HepG2 (cell line): ENCODE data around the gene ACTN1. TPM values are rescaled to one million over a fixed set of nuclear protein-coding genes. Genes with fewer than 3 reads are reported as not detected.

ENCODE experiments used
- ATAC-seq: fragments of 200-7000 bp; cut with Tn5 transposase; 3 replicates; pipeline ENCODE4 v1.9.1; 2020; ENCODE audit warnings: mild to moderate bottlenecking, moderate library complexity
- BruUV-seq: library from RNA; stranded (reverse); fragments of 400-500 nt; replicated peaks from 2 replicates; lab custom pipeline; 2021; lab: Mats Ljungman, UMichigan
- CTCF ChIA-PET: fragments of 300-600 bp; formaldehyde crosslinking; extraction: SDS; loops from one replicate; lab custom pipeline; 2021; ENCODE audit warnings: low total read pairs, inconsistent platforms, low intra/inter-chr PET ratio; lab: Yijun Ruan, JAX
- POLR2A ChIA-PET: fragments of 350-600 bp; sonication (Branson Sonifier 250); formaldehyde crosslinking; loops from one replicate; lab custom pipeline; 2020; ENCODE audit warnings: antibody characterized with exemption, inconsistent platforms; lab: Yijun Ruan, JAX
- DNase-seq: peaks from one replicate; pipeline ENCODE4 v3.0.0-alpha.2; 2015; ENCODE audit warnings: low spot score
- FAIRE-seq: peaks from 3 replicates; lab custom pipeline; 2011; peaks lifted over from hg19 to GRCh38; lab: Jason Lieb, UNC
- H2AFZ ChIP-seq: one replicate; pipeline ENCODE4 v1.6.1; 2011; ENCODE audit warnings: low read length, inconsistent platforms
- H3K27ac ChIP-seq: fragments of 300-600 bp; 3 replicates; pipeline ENCODE4 v1.8.0; 2011; ENCODE audit warnings: mixed run types, mild to moderate bottlenecking, mixed read lengths, low read length, inconsistent platforms; ENCODE audit not compliant: insufficient read depth; ENCODE audit errors: extremely low read length
- H3K27me3 ChIP-seq, 2 experiments: fragments of 200-600 bp in 1 of 2; 2 replicates in 1 of 2; 3 replicates in 1 of 2; pipeline versions ENCODE4 v1.6.0 to v1.8.0; 2011; ENCODE audit warnings: low read length in 2 of 2, mild to moderate bottlenecking in 2 of 2, moderate library complexity in 2 of 2, inconsistent platforms in 1 of 2; ENCODE audit not compliant: insufficient read depth in 2 of 2, control insufficient read depth in 1 of 2
- H3K36me3 ChIP-seq, 2 experiments: fragments of 200-600 bp in 1 of 2; replicated peaks in 1 of 2; 2 replicates in 1 of 2; 3 replicates in 1 of 2; pipeline versions ENCODE4 v1.5.1 to v1.8.0; 2011; ENCODE audit warnings: low read length in 2 of 2, inconsistent platforms in 1 of 2; ENCODE audit not compliant: insufficient read depth in 2 of 2, control insufficient read depth in 1 of 2
- H3K4me1 ChIP-seq: 2 replicates; pipeline ENCODE4 v1.5.1; 2012; ENCODE audit warnings: low read length, inconsistent platforms; ENCODE audit not compliant: insufficient read depth
- H3K4me2 ChIP-seq: 2 replicates; pipeline ENCODE4 v1.6.0; 2011; ENCODE audit warnings: low read depth, low read length, inconsistent platforms
- H3K4me3 ChIP-seq, 3 experiments: fragments of 200-600 bp in 1 of 3; sonication (generic), shearing (Covaris generic) in 1 of 3; replicated peaks in 1 of 3; 2 replicates each; pipeline ENCODE4 v1.5.1; 2011 to 2016; ENCODE audit warnings: low read length in 3 of 3, inconsistent platforms in 2 of 3, low read depth in 2 of 3, mild to moderate bottlenecking in 2 of 3, control low read depth in 1 of 3, mixed read lengths in 1 of 3; ENCODE audit not compliant: insufficient read depth in 1 of 3
- H3K79me2 ChIP-seq: one replicate; pipeline ENCODE4 v1.6.1; 2011; ENCODE audit warnings: low read length, inconsistent platforms; ENCODE audit not compliant: insufficient read depth
- H3K9ac ChIP-seq: 2 replicates; pipeline ENCODE4 v1.6.0; 2011; ENCODE audit warnings: mild to moderate bottlenecking, low read depth, low read length, inconsistent platforms; ENCODE audit not compliant: insufficient read depth
- H3K9me3 ChIP-seq: 2 replicates; pipeline ENCODE4 v1.5.1; 2012; ENCODE audit warnings: mild to moderate bottlenecking, low read length
- H4K20me1 ChIP-seq: 2 replicates; pipeline ENCODE4 v1.6.0; 2011; ENCODE audit warnings: inconsistent platforms, mild to moderate bottlenecking, low read length, moderate library complexity; ENCODE audit not compliant: insufficient read depth
- ARID4A ChIP-seq: sonication (generic); formaldehyde crosslinking; IDR thresholded peaks from 2 replicates; pipeline ENCODE4 v1.5.0; 2020; ENCODE audit warnings: mild to moderate bottlenecking, missing genetic modification reagents, borderline replicate concordance
- ATF7 ChIP-seq, 2 experiments: fragments of 450-650 bp in 1 of 2; sonication (generic) in 1 of 2; formaldehyde crosslinking in 1 of 2; IDR thresholded peaks; 2 replicates each; pipeline versions ENCODE4 v1.4.0 to v1.6.1; 2016 to 2020; ENCODE audit warnings: antibody characterized with exemption in 1 of 2, mild to moderate bottlenecking in 1 of 2, missing genetic modification reagents in 1 of 2
- FOXK2 ChIP-seq: fragments of 450-650 bp; IDR thresholded peaks from 2 replicates; pipeline ENCODE4 v1.6.1; 2016
- TEAD3 ChIP-seq: optimal IDR thresholded peaks from 2 replicates; pipeline ENCODE3; 2016; ENCODE audit warnings: borderline replicate concordance
- WGBS: methylation state at CpG from one replicate; pipeline ENCODE4 v1.1.6; 2017; ENCODE audit warnings: low lambda C conversion rate; 5-methylcytosine and 5-hydroxymethylcytosine counted together
- in situ Hi-C: cut with HindIII; loops from 2 replicates; pipeline ENCODE4 v1.10.0; 2017; ENCODE audit warnings: low pct_unique_long_range_greater_than_20kb; ENCODE audit not compliant: extremely low pct_ligation_motif_present
- intact Hi-C: fragments of 100-400 bp; cut with micrococcal nuclease; formaldehyde crosslinking; loops from one replicate; pipeline ENCODE4 v1.10.0; 2022; ENCODE audit not compliant: unreplicated experiment
- polyA plus RNA-seq, 8 experiments: library from polyadenylated mRNA; depleted of rRNA in 3 of 8; stranded (reverse) in 7 of 8; unstranded in 1 of 8; fragments of >200 nt; fragmentation: Illumina TruSeq in 4 of 8; extraction: Trizol in 4 of 8; gene quantifications; 2 replicates each; pipeline versions ENCODE4 v1.2.1 to v1.2.3, GENCODE V29; 2011 to 2016; ENCODE audit warnings: low read depth in 4 of 8, missing spikeins in 1 of 8, mixed read lengths in 1 of 8; ENCODE audit not compliant: insufficient read depth in 1 of 8
- total RNA-seq, 5 experiments: library from RNA; depleted of rRNA; stranded (reverse); fragments of >200 nt; fragmentation: Illumina TruSeq; extraction: Trizol; gene quantifications; 2 replicates each; pipeline ENCODE4 v1.2.3, GENCODE V29; 2016; ENCODE audit warnings: low read depth in 1 of 5

Gene ACTN1
- total and polyA plus RNA-seq, 2 of the 13 experiments (the other 11 are each of a cell fraction or from before 2014, with no cell fraction given), result 58.6 to 162 TPM

GRCh38 chr14:68982581-68982980 lies 3.5 kb upstream of the ACTN1 start:
- WGBS, result 87% methylated on average over 2 of the region's 2 CpGs
- ChIA-PET POLR2A (no interaction called here), CTCF (no interaction called here)
- in situ Hi-C loops (no loop called here), intact Hi-C loops (no loop called here)
- Histone ChIP-seq H3K4me1 (peaks cover 37% of the 10 kb centered on the region), H2AFZ (no peak overlapping the region), H3K27me3 (no peaks in the 10 kb centered on the region), H3K4me2 (no peak overlapping the region), H3K27ac (no peak overlapping the region), H3K9ac (no peak overlapping the region), H3K4me3 (no peak overlapping the region), H3K9me3 (no peaks in the 10 kb centered on the region), H3K79me2 (peaks cover 8% of the 10 kb centered on the region)
- BruUV-seq, result no TSS peak
- no peak for DNase-seq
- TF ChIP-seq ARID4A (CRISPR knock-in tag) (no peak), TEAD3 (CRISPR knock-in tag) (peak; percentile 71)
- TF ChIP-seq, all 625 proteins: peak for 1
- no peak for FAIRE-seq
- H3K36me3 ChIP-seq, result no peaks in the 10 kb centered on the region
- ATAC-seq, result no peak
- no peaks in the 10 kb centered on the region for H4K20me1 ChIP-seq

- whole genome bisulfite sequencing, result 37% methylated on average over 7 of the region's 7 CpGs
- H4K20me1 ChIP-seq, result no peaks in the 10 kb centered on the region
- H3K27ac ChIP-seq, result no peak overlapping the region
- no peak for DNase-seq
- FAIRE-seq, result no peak
- H3K4me1 ChIP-seq, result peaks cover 44% of the 10 kb centered on the region
- H3K79me2 ChIP-seq, result peaks cover 18% of the 10 kb centered on the region
- H3K4me2 ChIP-seq, result no peak overlapping the region
- ChIA-PET CTCF (no interaction called here), POLR2A (no interaction called here)
- ATAC-seq, result no peak
- intact Hi-C loops, result no loop called here
- TF ChIP-seq FOXK2 (no peak), ATF7 (IDR thresholded peaks at IDR 0.05) (peak; percentile 70), ATF7 (CRISPR knock-in tag; IDR thresholded peaks at IDR 0.05) (no peak)
- H3K27me3 ChIP-seq, result no peaks in the 10 kb centered on the region
- in situ Hi-C loops, result no loop called here
- no peak overlapping the region for H2AFZ ChIP-seq
- no peak overlapping the region for H3K9ac ChIP-seq
- H3K9me3 ChIP-seq, result no peaks in the 10 kb centered on the region
- no peak overlapping the region for H3K4me3 ChIP-seq
- H3K36me3 ChIP-seq, result no peaks in the 10 kb centered on the region
- BruUV-seq, result no TSS peak
These were observed 2.5 kb upstream of the ACTN1 start for GRCh38 chr14:68981539-68981976.
